Measurements from ENCODE around the gene TCP11.

DNA sequence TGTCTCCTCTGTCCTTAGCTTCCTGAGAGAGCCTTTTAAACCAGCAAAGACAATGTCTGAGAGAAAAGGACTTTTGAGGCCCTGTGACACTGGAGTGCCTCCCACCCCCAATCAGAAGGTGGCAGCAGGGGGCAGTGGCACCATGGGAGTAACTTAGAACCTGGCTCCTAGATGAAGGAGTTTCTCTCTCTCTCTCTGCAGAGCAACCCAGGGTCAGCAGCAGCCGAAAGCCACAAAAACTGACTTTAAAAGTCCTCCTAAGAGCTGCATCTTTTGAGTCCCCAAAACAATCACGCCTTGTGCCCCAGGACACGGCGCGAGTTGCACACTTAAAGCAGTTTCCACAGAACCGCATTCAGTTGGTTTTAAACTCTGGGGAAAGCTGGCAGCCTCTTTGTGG, 5.3 kb upstream of the TCP11 start:
- TF ChIP-seq ZSCAN31 (CRISPR knock-in tag; IDR thresholded peaks at IDR 0.05; ENCODE audit: low read depth) (no peak), RAD21 (CRISPR knock-in tag; IDR thresholded peaks at IDR 0.05) (peak; percentile 92), PRPF4 (IDR thresholded peaks at IDR 0.05; ENCODE audit: low read depth, low read length, poor library complexity, severe bottlenecking) (no peak), TBX3 (IDR thresholded peaks at IDR 0.05; ENCODE audit: borderline replicate concordance) (no peak), MTERF4 (CRISPR knock-in tag; IDR thresholded peaks at IDR 0.05) (no peak), MAZ (IDR thresholded peaks at IDR 0.05; ENCODE audit: borderline replicate concordance, low read depth, low read length) (peak; percentile 31; the same call in 1 of the 2 replicates), MAZ (CRISPR knock-in tag; IDR thresholded peaks at IDR 0.05; ENCODE audit: low read depth) (no peak), ZNF543 (CRISPR knock-in tag; IDR thresholded peaks at IDR 0.05) (no peak), CBX2 (IDR thresholded peaks at IDR 0.05; ENCODE audit: low read depth, low read length) (no peak), CBX2 (CRISPR knock-in tag; IDR thresholded peaks at IDR 0.05; ENCODE audit: low read depth) (no peak), BHLHE40 (IDR thresholded peaks at IDR 0.05; ENCODE audit: low read length) (no peak)

Data from HepG2 (cell line).